Loucy (cell line): Measurements from ENCODE around the gene CDH4.

Experiments used
- H2AFZ ChIP-seq: fragments of 200-600 bp; sonication (generic); 2 replicates; pipeline ENCODE4 v1.6.0; 2016; ENCODE audit warnings: antibody characterized with exemption, mild to moderate bottlenecking, low read length, moderate library complexity
- H3F3A ChIP-seq: fragments of 200-600 bp; 2 replicates; pipeline ENCODE4 v1.6.0; 2016; ENCODE audit warnings: antibody characterized with exemption, low read depth, mild to moderate bottlenecking
- H3K27me3 ChIP-seq: fragments of 200-600 bp; sonication (generic); 2 replicates; pipeline ENCODE4 v1.6.1; 2014; ENCODE audit warnings: low read length, mild to moderate bottlenecking; ENCODE audit not compliant: insufficient read depth, poor library complexity, severe bottlenecking
- H3K36me3 ChIP-seq: fragments of 200-600 bp; sonication (generic); 2 replicates; pipeline ENCODE4 v1.6.1; 2016; ENCODE audit warnings: low read length; ENCODE audit not compliant: insufficient read depth
- H3K4me1 ChIP-seq: fragments of 200-600 bp; sonication (generic); 2 replicates; pipeline ENCODE4 v1.5.1; 2014; ENCODE audit warnings: low read length, mild to moderate bottlenecking; ENCODE audit not compliant: insufficient read depth, poor library complexity, severe bottlenecking
- H3K4me2 ChIP-seq: fragments of 200-600 bp; sonication (generic); 2 replicates; pipeline ENCODE4 v1.6.0; 2014; ENCODE audit warnings: antibody characterized with exemption, low read length, low read depth, mild to moderate bottlenecking; ENCODE audit not compliant: poor library complexity, severe bottlenecking
- H3K4me3 ChIP-seq: fragments of 200-600 bp; sonication (generic); 2 replicates; pipeline ENCODE4 v1.5.1; 2014; ENCODE audit warnings: low read length, mild to moderate bottlenecking, mixed read lengths; ENCODE audit not compliant: poor library complexity, severe bottlenecking
- H3K79me2 ChIP-seq: fragments of 200-600 bp; sonication (generic); 2 replicates; pipeline ENCODE4 v1.6.1; 2014; ENCODE audit warnings: low read length; ENCODE audit not compliant: insufficient read depth
- H3K9ac ChIP-seq: fragments of 200-600 bp; sonication (generic); 2 replicates; pipeline ENCODE4 v1.6.0; 2014; ENCODE audit warnings: mild to moderate bottlenecking, low read depth, low read length, moderate library complexity; ENCODE audit not compliant: poor library complexity, severe bottlenecking
- H3K9me2 ChIP-seq: fragments of 200-600 bp; sonication (generic); replicated peaks from 2 replicates; pipeline ENCODE4 v1.6.1; 2016; ENCODE audit warnings: low read depth, low read length, mixed read lengths
- H3K9me3 ChIP-seq: fragments of 200-600 bp; sonication (generic); 2 replicates; pipeline ENCODE4 v1.6.1; 2014; ENCODE audit warnings: mild to moderate bottlenecking, antibody characterized with exemption, low read length, low read depth; ENCODE audit not compliant: insufficient read depth
- H4K20me1 ChIP-seq: fragments of 200-600 bp; sonication (generic); 2 replicates; pipeline ENCODE4 v1.6.0; 2014; ENCODE audit warnings: antibody characterized with exemption, low read length, mild to moderate bottlenecking; ENCODE audit not compliant: insufficient read depth, poor library complexity, severe bottlenecking
- EZH2phosphoT487 ChIP-seq: fragments of 200-600 bp; IDR thresholded peaks from 2 replicates; pipeline ENCODE4 v1.6.1; 2018; ENCODE audit warnings: antibody characterized with exemption, mild to moderate bottlenecking, moderate library complexity, borderline replicate concordance
- TF ChIP-seq, protein P1 (sequence below): fragments of 200-600 bp; sonication (generic); conservative IDR thresholded peaks from 2 replicates; pipeline ENCODE4 v1.5.1; 2014; ENCODE audit warnings: mild to moderate bottlenecking, antibody characterized with exemption, low read length

Gene CDH4

DNA sequence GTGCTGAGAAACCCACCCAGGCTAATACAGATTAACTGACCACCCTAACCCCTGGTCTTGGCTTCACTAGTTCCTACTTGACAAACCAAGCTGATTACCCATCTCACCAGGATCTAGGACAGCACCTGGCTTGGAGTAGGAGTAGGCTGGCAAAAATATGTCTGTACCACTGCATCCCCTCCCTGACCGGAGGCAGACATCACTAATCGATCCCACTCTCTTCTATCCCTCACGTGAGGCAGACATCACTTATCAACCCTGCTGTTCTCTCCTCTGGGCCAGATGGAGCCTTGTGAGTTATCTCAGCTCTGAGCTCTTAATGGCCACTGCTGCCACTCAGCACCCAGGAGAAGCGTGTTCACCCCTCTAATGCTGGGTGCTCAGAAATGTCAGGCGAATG, 324.3 kb downstream of the CDH4 start:
- Histone ChIP-seq H3K4me1 (no peaks in the 10 kb centered on the region), H2AFZ (no peak overlapping the region), H3K4me2 (no peak overlapping the region), H3F3A (no peaks in the 10 kb centered on the region), H3K9ac (no peak overlapping the region), H3K9me2 (no peaks in the 10 kb centered on the region), H3K4me3 (no peak overlapping the region), H3K79me2 (peaks cover 3% of the 10 kb centered on the region; the same call in 1 of the 2 replicates), H4K20me1 (no peaks in the 10 kb centered on the region), H3K36me3 (peaks cover 8% of the 10 kb centered on the region; the same call in 1 of the 2 replicates), H3K27me3 (no peaks in the 10 kb centered on the region), H3K9me3 (no peaks in the 10 kb centered on the region)
- TF ChIP-seq, protein P1, sequence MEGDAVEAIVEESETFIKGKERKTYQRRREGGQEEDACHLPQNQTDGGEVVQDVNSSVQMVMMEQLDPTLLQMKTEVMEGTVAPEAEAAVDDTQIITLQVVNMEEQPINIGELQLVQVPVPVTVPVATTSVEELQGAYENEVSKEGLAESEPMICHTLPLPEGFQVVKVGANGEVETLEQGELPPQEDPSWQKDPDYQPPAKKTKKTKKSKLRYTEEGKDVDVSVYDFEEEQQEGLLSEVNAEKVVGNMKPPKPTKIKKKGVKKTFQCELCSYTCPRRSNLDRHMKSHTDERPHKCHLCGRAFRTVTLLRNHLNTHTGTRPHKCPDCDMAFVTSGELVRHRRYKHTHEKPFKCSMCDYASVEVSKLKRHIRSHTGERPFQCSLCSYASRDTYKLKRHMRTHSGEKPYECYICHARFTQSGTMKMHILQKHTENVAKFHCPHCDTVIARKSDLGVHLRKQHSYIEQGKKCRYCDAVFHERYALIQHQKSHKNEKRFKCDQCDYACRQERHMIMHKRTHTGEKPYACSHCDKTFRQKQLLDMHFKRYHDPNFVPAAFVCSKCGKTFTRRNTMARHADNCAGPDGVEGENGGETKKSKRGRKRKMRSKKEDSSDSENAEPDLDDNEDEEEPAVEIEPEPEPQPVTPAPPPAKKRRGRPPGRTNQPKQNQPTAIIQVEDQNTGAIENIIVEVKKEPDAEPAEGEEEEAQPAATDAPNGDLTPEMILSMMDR, result no peak
- TF ChIP-seq EZH2phosphoT487, result no peak

DNA sequence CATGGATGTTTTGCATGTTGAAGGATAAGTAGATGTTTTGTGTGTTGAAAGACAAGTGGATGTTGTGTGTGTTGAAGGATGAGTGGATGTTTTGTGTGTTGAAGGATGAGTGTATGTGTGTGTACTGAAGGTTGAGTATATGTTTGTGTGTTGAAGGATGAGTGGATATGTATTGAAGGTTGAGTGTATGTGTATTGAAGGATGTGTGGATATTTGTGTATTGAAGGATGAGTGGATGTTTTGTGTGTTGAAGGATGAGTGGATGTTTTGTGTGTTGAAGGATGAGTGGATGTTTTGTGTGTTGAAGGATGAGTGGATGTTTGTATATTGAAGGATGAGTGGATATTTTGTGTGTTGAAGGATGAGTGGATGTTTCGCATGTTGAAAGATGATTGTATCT, 325.0 kb downstream of the CDH4 start:
- no peak overlapping the region for H3K4me3 ChIP-seq
- no peak overlapping the region for H3K9ac ChIP-seq
- no peaks in the 10 kb centered on the region for H4K20me1 ChIP-seq
- peaks cover 3% of the 10 kb centered on the region; the same call in 1 of the 2 replicates for H3K79me2 ChIP-seq
- no peaks in the 10 kb centered on the region for H3K27me3 ChIP-seq
- H3K9me2 ChIP-seq, result no peaks in the 10 kb centered on the region
- peaks cover 8% of the 10 kb centered on the region; the same call in 1 of the 2 replicates for H3K36me3 ChIP-seq
- no peaks in the 10 kb centered on the region for H3K4me1 ChIP-seq
- no peak overlapping the region for H2AFZ ChIP-seq
- no peaks in the 10 kb centered on the region for H3K9me3 ChIP-seq
- no peaks in the 10 kb centered on the region for H3F3A ChIP-seq
- TF ChIP-seq, protein P1, result no peak
- no peak for TF ChIP-seq EZH2phosphoT487
- H3K4me2 ChIP-seq, result no peak overlapping the region

DNA sequence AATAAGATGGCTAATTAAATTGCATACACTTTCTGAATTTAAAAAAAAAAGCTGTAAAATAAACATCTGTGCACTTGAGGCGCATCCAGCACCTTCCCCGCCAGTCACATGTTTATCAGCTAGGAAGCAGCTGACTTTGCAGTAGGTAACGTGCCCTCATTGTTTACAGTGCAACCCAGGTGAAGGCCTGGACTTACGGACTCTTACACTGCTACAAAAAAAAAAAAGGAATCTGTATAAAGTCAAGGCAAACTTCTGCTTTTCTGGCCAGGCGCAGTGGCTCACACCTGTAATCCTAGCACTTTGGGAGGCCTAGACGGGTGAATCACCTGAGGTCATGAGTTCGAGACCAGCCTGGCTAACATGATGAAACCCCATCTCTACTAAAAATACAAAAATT, 327.8 kb downstream of the CDH4 start:
- H3K4me3 ChIP-seq, result no peak overlapping the region
- TF ChIP-seq, protein P1, result no peak
- no peak for TF ChIP-seq EZH2phosphoT487
- H3K9me3 ChIP-seq, result no peaks in the 10 kb centered on the region
- peaks cover 3% of the 10 kb centered on the region; the same call in 1 of the 2 replicates for H3K36me3 ChIP-seq
- no peaks in the 10 kb centered on the region for H3F3A ChIP-seq
- no peaks in the 10 kb centered on the region for H3K9me2 ChIP-seq
- peaks cover 3% of the 10 kb centered on the region; the same call in 1 of the 2 replicates for H3K79me2 ChIP-seq
- H3K27me3 ChIP-seq, result no peaks in the 10 kb centered on the region
- H3K4me1 ChIP-seq, result no peaks in the 10 kb centered on the region
- no peak overlapping the region for H3K9ac ChIP-seq
- no peak overlapping the region for H3K4me2 ChIP-seq
- H4K20me1 ChIP-seq, result no peaks in the 10 kb centered on the region
- no peak overlapping the region for H2AFZ ChIP-seq
